Panc1 (cell line): ENCODE measurements around the gene CACNA1C. TPM values are rescaled to one million over a fixed set of nuclear protein-coding genes. Genes with fewer than 3 reads are reported as not detected.

Source experiments
- ATAC-seq: fragments of 200-7000 bp; cut with Tn5 transposase; 2 replicates; pipeline ENCODE4 v1.9.1; 2020; ENCODE audit warnings: mild to moderate bottlenecking, moderate library complexity
- BruUV-seq: library from RNA; stranded (reverse); fragments of 400-500 nt; replicated peaks from 2 replicates; lab custom pipeline; 2021; lab: Mats Ljungman, UMichigan
- CTCF ChIA-PET: fragments of 300-600 bp; sonication (Branson Sonifier 250); formaldehyde crosslinking; loops from one replicate; lab custom pipeline; 2022; ENCODE audit warnings: antibody characterized with exemption; lab: Charles Lee
- POLR2A ChIA-PET: fragments of 300-600 bp; sonication (Branson Sonifier 250); formaldehyde crosslinking; loops from one replicate; lab custom pipeline; 2022; ENCODE audit warnings: antibody characterized with exemption; lab: Charles Lee
- DNase-seq: peaks from one replicate; pipeline ENCODE4 v3.0.0-alpha.2; 2010; ENCODE audit warnings: low read depth, low spot score
- H3K27ac ChIP-seq: 2 replicates; pipeline ENCODE4 v1.5.1; 2011; ENCODE audit warnings: mild to moderate bottlenecking, low read length, inconsistent platforms
- H3K27me3 ChIP-seq: fragments of 200-500 bp; sonication (Bioruptor generic); 2 replicates; pipeline ENCODE4 v1.6.0; 2014; ENCODE audit warnings: low read length, inconsistent platforms; ENCODE audit not compliant: control insufficient read depth, insufficient read depth
- H3K36me3 ChIP-seq: fragments of 200-500 bp; sonication (Bioruptor generic); 2 replicates; pipeline ENCODE4 v1.5.1; 2014; ENCODE audit warnings: inconsistent platforms, mild to moderate bottlenecking, low read length, moderate library complexity; ENCODE audit not compliant: control insufficient read depth, insufficient read depth
- H3K4me1 ChIP-seq: 2 replicates; pipeline ENCODE4 v1.5.1; 2011; ENCODE audit warnings: inconsistent platforms, mild to moderate bottlenecking, low read length, moderate library complexity; ENCODE audit not compliant: control insufficient read depth, insufficient read depth
- H3K4me3 ChIP-seq, 2 experiments: 2 replicates each; pipeline ENCODE4 v1.5.1; 2011 to 2012; ENCODE audit warnings: low read depth in 2 of 2, low read length in 2 of 2, mild to moderate bottlenecking in 2 of 2, inconsistent platforms in 1 of 2, moderate library complexity in 1 of 2
- H3K9me3 ChIP-seq: fragments of 200-500 bp; sonication (Bioruptor generic); 2 replicates; pipeline ENCODE4 v1.5.1; 2014; ENCODE audit warnings: low read depth, mild to moderate bottlenecking, inconsistent platforms, low read length, moderate library complexity; ENCODE audit not compliant: control insufficient read depth, insufficient read depth
- CTCF ChIP-seq: fragments of 450-650 bp; IDR thresholded peaks from 2 replicates; pipeline ENCODE4 v1.5.1; 2017; ENCODE audit warnings: mild to moderate bottlenecking
- POLR2AphosphoS5 ChIP-seq: IDR thresholded peaks from 2 replicates; pipeline ENCODE4 v1.6.1; 2012; ENCODE audit warnings: mild to moderate bottlenecking, low read depth, low read length, moderate library complexity
- REST ChIP-seq, 2 experiments: IDR thresholded peaks; 2 replicates each; pipeline ENCODE4 v1.6.1; 2011 to 2012; ENCODE audit warnings: low read depth in 2 of 2, control low read depth in 1 of 2, low read length in 1 of 2, mild to moderate bottlenecking in 1 of 2, moderate library complexity in 1 of 2; ENCODE audit not compliant: insufficient read depth in 1 of 2
- SIN3A ChIP-seq: IDR thresholded peaks from 2 replicates; pipeline ENCODE4 v1.6.1; 2012; ENCODE audit warnings: low read depth, mild to moderate bottlenecking, low read length, moderate library complexity, borderline replicate concordance; ENCODE audit not compliant: insufficient read depth
- TCF7L2 ChIP-seq: IDR thresholded peaks from 2 replicates; pipeline ENCODE4 v1.6.1; 2011; ENCODE audit warnings: mild to moderate bottlenecking, low read depth, low read length, inconsistent platforms
- in situ Hi-C: cut with HindIII; loops from 2 replicates; pipeline ENCODE4 v1.10.0; 2016; ENCODE audit warnings: low sequenced_read_pairs, low pct_unique_long_range_greater_than_20kb
- intact Hi-C: fragments of 100-400 bp; cut with micrococcal nuclease; formaldehyde crosslinking; loops from one replicate; pipeline ENCODE4 v1.10.0; 2022; ENCODE audit not compliant: unreplicated experiment
- total RNA-seq: library from RNA; stranded (reverse); gene quantifications from one replicate; pipeline ENCODE4 v1.2.1, GENCODE V29; 2021; ENCODE audit not compliant: unreplicated experiment

CACNA1C gene
- total RNA-seq, 1 experiment from 2014 or later = 0.03 TPM

DNA sequence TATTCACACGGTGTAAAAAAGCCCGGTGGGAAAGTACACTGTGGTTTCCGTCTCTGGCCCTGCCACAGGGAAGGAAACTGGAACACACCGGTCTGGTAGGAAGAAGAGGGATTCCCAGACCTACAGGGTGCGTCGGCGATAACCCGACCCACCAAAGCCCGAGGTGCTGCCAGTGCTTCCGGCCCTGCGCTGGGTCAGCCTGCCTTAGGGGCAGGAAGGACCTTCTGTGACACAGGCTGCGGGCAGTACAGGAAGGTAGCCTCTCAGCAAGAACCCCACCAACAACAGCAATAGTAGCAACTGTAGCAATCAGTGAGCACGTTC, 572.5 kb downstream of the CACNA1C start:
- CTCF ChIA-PET = no interaction called here
- Histone ChIP-seq H3K27ac (no peak overlapping the region), H3K9me3 (no peaks in the 10 kb centered on the region), H3K4me3 (no peak overlapping the region), H3K4me1 (no peaks in the 10 kb centered on the region), H3K36me3 (no peaks in the 10 kb centered on the region), H3K27me3 (no peaks in the 10 kb centered on the region)
- POLR2A ChIA-PET = no interaction called here
- in situ Hi-C loops = no loop called here
- no TSS peak for BruUV-seq
- DNase-seq (no peak), ATAC-seq (no peak)
- TF ChIP-seq SIN3A = no peak
- no peak for TF ChIP-seq POLR2AphosphoS5
- TF ChIP-seq TCF7L2 = no peak
- TF ChIP-seq REST (IDR thresholded peaks at IDR 0.05; ENCODE audit: insufficient read depth in 1 of 2, low read depth in 2 of 2, low read length in 1 of 2) = no peak
- no peak for TF ChIP-seq CTCF
- intact Hi-C loops = no loop called here

- in situ Hi-C loops = no loop called here
- POLR2A ChIA-PET = no interaction called here
Observed at GRCh38 chr12:2627076-2627834, 574.5 kb downstream of the CACNA1C start.

More at GRCh38 chr12:2627076-2627834, 574.5 kb downstream of the CACNA1C start:
- no peaks in the 10 kb centered on the region for H3K4me1 ChIP-seq
- TF ChIP-seq TCF7L2 (no peak), REST (IDR thresholded peaks at IDR 0.05; ENCODE audit: insufficient read depth in 1 of 2, low read depth in 2 of 2, low read length in 1 of 2) (no peak), SIN3A (no peak), POLR2AphosphoS5 (no peak), CTCF (no peak)
- no peak overlapping the region for H3K4me3 ChIP-seq
- CTCF ChIA-PET = interaction anchor here (0.6 kb wide), 1 partner anchor 300 kb away, joined by 4 read pairs; no protein-coding TSS in a partner anchor
- no peak overlapping the region for H3K27ac ChIP-seq
- intact Hi-C loops = no loop called here
- no peak for DNase-seq
- H3K36me3 ChIP-seq = no peaks in the 10 kb centered on the region
- ATAC-seq = no peak
- no peaks in the 10 kb centered on the region for H3K9me3 ChIP-seq
- BruUV-seq = no TSS peak
- H3K27me3 ChIP-seq = no peaks in the 10 kb centered on the region
